ENCODE measurements around the gene DDR1.

The DDR1 gene

GRCh38 chr6:30884521-30885480, 482 bp downstream of the DDR1 start:
- peak; percentile 43 for ATAC-seq

GRCh38 chr6:30885481-30885998, 1.2 kb downstream of the DDR1 start:
- TF ChIP-seq ZC3H10 (CRISPR knock-in tag; IDR thresholded peaks at IDR 0.05) = no peak
- TF ChIP-seq BACH2 (CRISPR knock-in tag; IDR thresholded peaks at IDR 0.05; ENCODE audit: borderline replicate concordance) = no peak
- TF ChIP-seq ZFP30 (CRISPR knock-in tag; IDR thresholded peaks at IDR 0.05) = no peak
- no peak for TF ChIP-seq GLIS3 (CRISPR knock-in tag; IDR thresholded peaks at IDR 0.05)
- no peak for TF ChIP-seq OSR1 (CRISPR knock-in tag; IDR thresholded peaks at IDR 0.05)
- no peak for TF ChIP-seq RARB (CRISPR knock-in tag; IDR thresholded peaks at IDR 0.05)
- no peak for TF ChIP-seq CREB5 (CRISPR knock-in tag; IDR thresholded peaks at IDR 0.05; ENCODE audit: low read depth)
- TF ChIP-seq TCF4 (CRISPR knock-in tag; IDR thresholded peaks at IDR 0.05; ENCODE audit: borderline replicate concordance) = no peak
- TF ChIP-seq ZFP3 (CRISPR knock-in tag; IDR thresholded peaks at IDR 0.05) = no peak
- peak; percentile 21 for ATAC-seq

More at GRCh38 chr6:30884521-30885480, 482 bp downstream of the DDR1 start:
- TF ChIP-seq SNAI2 (CRISPR knock-in tag; IDR thresholded peaks at IDR 0.05) (no peak), ESRRG (CRISPR knock-in tag; IDR thresholded peaks at IDR 0.05) (no peak)

- no peak for TF ChIP-seq RARB (CRISPR knock-in tag; IDR thresholded peaks at IDR 0.05)
- TF ChIP-seq ZFP3 (CRISPR knock-in tag; IDR thresholded peaks at IDR 0.05) = 0 out of 2 replicates have a peak, but pooled peaks have one; percentile 9
Observed at GRCh38 chr6:30885999-30886896, 1.9 kb downstream of the DDR1 start.

GRCh38 chr6:30886897-30887255, 2.6 kb downstream of the DDR1 start:
- TF ChIP-seq TCF4 (CRISPR knock-in tag; IDR thresholded peaks at IDR 0.05; ENCODE audit: borderline replicate concordance) (no peak), SNAI2 (CRISPR knock-in tag; IDR thresholded peaks at IDR 0.05) (no peak), ZFP3 (CRISPR knock-in tag; IDR thresholded peaks at IDR 0.05) (no peak), ESRRG (CRISPR knock-in tag; IDR thresholded peaks at IDR 0.05) (no peak), ZFP30 (CRISPR knock-in tag; IDR thresholded peaks at IDR 0.05) (no peak), ZNF565 (CRISPR knock-in tag; conservative IDR thresholded peaks at IDR 0.05; ENCODE audit: low read depth) (no peak), TSHZ2 (CRISPR knock-in tag; IDR thresholded peaks at IDR 0.05) (no peak), OSR1 (CRISPR knock-in tag; IDR thresholded peaks at IDR 0.05) (no peak), ZC3H10 (CRISPR knock-in tag; IDR thresholded peaks at IDR 0.05) (no peak), POU6F1 (CRISPR knock-in tag; IDR thresholded peaks at IDR 0.05; ENCODE audit: borderline replicate concordance, low read depth) (no peak), CSRNP3 (CRISPR knock-in tag; IDR thresholded peaks at IDR 0.05) (no peak), ZNF8 (CRISPR knock-in tag; IDR thresholded peaks at IDR 0.05) (no peak), PATZ1 (CRISPR knock-in tag; IDR thresholded peaks at IDR 0.05; ENCODE audit: borderline replicate concordance) (no peak), RARB (CRISPR knock-in tag; IDR thresholded peaks at IDR 0.05) (no peak)
- ATAC-seq = no peak

More at GRCh38 chr6:30885999-30886896, 1.9 kb downstream of the DDR1 start:
- ATAC-seq = peak; percentile 80
